ENCODE data around the gene HDAC9.
A peak's percentile ranks its signal among the peaks of the same experiment; 100 is the strongest.
"Not testable (repeated sequence)": the region's sequence is repeated elsewhere in the genome, so short reads cannot be mapped to it uniquely, and the experiment has no call there.

HDAC9 gene

DNA sequence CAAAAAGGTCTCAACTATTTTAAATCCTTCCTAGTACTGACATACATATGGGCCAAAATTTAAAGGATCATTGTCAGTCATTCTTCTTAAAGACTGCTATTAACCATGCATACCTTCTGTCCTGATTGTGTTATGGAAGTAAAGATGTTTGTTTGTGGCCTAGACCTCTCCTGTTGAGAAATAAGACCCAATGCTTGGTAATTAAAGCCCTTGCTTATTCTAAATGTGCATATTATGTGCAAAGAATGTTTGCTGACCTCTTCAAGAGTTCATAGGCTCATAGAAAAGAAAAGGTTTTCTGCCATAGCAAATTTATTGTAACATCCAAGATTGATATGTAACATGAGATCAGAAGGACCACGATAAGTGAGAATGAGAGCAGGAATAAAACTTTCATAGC is 476.3 kb downstream of the HDAC9 start:
- DNase-seq (ENCODE audit: low read depth) = no peak

- DNase-seq (ENCODE audit: low read depth) = no peak
These were observed 479.3 kb downstream of the HDAC9 start for GRCh38 chr7:18974803-18975202.

- DNase-seq (ENCODE audit: low read depth) = no peak
These were observed 479.7 kb downstream of the HDAC9 start for GRCh38 chr7:18975276-18975675.

GRCh38 chr7:18975689-18976280 is 480.2 kb downstream of the HDAC9 start:
- DNase-seq (ENCODE audit: low read depth) = no peak

- no peak for DNase-seq (ENCODE audit: low read depth)
These were observed 481.3 kb downstream of the HDAC9 start for GRCh38 chr7:18976715-18977471.

- DNase-seq (ENCODE audit: low read depth) = peak; percentile 96
These were observed 482.6 kb downstream of the HDAC9 start for GRCh38 chr7:18978108-18978495.

DNA sequence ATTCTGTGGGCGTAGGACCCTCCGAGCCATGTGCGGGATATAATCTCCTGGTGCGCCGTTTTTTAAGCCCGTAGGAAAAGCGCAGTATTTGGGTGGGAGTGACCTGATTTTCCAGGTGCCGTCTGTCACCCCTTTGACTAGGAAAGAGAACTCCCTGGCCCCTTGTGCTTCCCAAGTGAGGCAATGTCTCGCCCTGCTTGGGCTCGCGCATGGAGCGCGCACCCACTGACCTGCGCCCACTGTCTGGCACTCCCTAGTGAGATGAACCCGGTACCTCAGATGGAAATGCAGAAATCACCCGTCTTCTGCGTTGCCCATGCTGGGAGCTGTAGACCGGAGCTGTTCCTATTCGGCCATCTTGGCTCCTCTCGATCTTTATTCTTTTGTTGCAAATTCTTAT is 495.2 kb downstream of the HDAC9 start:
- not testable (repeated sequence) for DNase-seq (ENCODE audit: low read depth)

- no peak for DNase-seq (ENCODE audit: low read depth)
These were observed 498.6 kb downstream of the HDAC9 start for GRCh38 chr7:18993933-18994668.

- DNase-seq (ENCODE audit: low read depth) = no peak
These were observed 499.7 kb downstream of the HDAC9 start for GRCh38 chr7:18995270-18995671.

DNA sequence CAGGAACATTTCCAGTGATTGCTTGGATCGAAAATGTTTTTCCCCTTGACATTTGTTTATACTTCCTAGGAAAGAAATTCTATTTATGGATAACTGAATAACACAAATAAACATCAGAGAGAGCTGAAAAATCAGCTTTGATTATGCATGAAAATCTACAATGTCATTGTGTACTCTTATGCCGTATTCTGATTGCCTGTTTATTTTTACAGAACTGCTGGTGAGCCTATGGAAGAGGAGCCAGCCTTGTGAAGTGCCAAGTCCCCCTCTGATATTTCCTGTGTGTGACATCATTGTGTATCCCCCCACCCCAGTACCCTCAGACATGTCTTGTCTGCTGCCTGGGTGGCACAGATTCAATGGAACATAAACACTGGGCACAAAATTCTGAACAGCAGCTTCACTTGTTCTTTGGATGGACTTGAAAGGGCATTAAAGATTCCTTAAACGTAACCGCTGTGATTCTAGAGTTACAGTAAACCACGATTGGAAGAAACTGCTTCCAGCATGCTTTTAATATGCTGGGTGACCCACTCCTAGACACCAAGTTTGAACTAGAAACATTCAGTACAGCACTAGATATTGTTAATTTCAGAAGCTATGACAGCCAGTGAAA is 500.4 kb downstream of the HDAC9 start:
- DNase-seq (ENCODE audit: low read depth) = no peak

GRCh38 chr7:18996583-18996982 is 501.0 kb downstream of the HDAC9 start:
- DNase-seq (ENCODE audit: low read depth) = no peak

DNA sequence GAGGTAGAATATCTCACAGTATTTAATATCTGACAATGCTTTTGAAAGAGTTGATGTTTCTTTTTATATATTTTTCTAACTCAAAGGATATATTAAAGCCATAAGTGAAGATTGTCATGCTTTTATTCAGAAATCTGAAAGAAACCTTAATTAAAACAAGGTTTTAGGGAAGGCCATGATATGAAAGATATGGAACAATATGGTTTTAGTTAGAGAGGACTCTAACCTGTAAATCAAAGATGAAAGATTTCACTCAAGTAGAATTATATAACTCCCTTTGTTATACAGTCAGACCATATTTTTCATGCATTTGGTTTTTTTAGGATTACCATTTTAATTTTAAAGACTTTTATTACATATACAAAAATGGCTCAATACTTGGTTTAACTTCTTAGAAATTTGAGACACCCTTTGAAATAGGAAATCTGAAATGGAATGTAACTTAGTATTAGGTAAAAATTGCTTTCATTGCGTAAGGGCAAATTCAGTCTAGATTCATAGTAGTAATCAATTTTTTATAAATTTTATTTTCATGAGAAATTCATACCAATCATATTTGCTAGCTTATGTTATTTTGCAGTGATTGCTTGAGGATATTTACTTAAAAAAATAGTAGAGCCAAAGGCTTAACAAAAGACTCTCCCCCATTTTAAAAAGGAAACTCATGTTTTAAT is 502.1 kb downstream of the HDAC9 start:
- no peak for DNase-seq (ENCODE audit: low read depth)

DNA sequence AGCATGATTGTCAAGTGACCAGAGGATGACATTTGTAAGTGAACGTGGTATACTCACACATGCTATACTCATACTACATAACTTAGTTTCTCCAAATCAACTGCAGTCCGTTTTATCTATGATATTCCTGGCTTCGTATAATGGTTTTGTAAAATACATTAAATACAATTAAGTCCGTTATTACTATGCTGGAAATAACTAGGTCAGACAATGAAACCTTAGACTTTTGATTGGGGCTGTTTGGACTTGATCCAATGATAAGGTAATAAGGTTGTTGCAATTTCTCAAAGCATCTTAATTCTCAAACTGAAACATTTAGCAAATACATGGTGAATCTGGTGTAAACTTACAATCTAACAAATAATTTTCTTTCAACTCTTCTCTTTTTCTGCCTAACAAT is 504.9 kb downstream of the HDAC9 start:
- DNase-seq (ENCODE audit: low read depth) = no peak

GRCh38 chr7:19001854-19002253 is 506.3 kb downstream of the HDAC9 start:
- peak; percentile 59 for DNase-seq (ENCODE audit: low read depth)

- DNase-seq (ENCODE audit: low read depth) = peak; percentile 52
These were observed 513.8 kb downstream of the HDAC9 start for GRCh38 chr7:19009241-19009935.

GRCh38 chr7:19009936-19010280 is 514.4 kb downstream of the HDAC9 start:
- no peak for DNase-seq (ENCODE audit: low read depth)

DNA sequence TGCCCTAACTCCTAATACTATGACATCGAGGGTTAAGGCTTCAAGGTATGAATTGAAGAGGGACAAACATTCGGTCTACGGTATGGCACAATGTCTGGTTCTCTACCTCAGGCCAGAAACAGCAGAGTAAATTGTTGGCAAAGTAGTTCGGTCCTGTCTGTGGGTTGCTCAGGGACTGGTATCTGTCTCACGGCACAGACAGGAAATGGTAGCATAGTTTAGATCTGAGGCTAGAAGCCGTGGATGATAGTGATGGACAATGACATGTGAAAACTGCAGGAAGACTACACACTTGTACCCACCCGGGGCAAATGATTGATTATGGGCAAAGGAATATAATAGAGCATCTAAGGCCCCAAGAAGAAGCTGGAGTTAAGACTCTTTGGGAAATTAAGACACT is 515.7 kb downstream of the HDAC9 start:
- DNase-seq (ENCODE audit: low read depth) = no peak

DNA sequence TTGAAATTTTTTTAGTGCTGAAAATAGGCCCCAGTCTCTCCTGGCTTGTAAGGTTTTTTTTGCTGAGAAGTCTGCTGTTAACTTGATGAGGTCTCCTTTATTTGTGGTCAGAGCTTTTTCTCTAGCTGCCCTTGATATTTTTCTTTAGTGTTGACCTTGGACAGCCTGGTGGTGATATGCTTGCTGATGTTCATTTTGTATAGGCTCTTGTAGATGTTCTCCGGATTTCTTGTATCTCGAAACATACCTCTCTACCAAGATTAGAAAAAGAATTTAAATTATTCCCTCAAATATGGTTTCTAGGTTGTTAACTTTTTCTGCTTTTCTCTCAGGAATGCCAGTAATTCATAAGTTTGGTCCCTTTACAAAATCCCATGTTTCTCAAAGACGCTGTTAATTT is 519.5 kb downstream of the HDAC9 start:
- DNase-seq (ENCODE audit: low read depth) = no peak

- peak; percentile 39 for DNase-seq (ENCODE audit: low read depth)
These were observed 520.6 kb downstream of the HDAC9 start for GRCh38 chr7:19016140-19016539.

DNA sequence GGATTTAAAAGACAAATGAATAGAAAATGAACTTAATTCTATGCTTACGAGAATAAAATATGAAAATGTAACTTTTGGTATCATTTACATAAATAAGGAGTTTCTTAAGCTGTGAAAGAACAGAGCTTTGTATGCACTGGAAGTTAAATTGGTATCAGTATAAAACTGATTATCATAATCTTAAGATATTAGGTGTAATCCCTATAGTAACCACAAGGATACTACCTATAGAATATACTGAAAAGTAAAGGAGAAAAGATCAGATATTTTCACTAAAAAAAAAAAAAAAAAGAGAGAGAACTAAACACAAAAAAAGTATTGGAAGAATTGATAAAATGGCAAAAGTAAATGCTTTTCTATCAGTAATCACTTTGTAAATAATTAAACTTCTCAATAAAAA is 521.8 kb downstream of the HDAC9 start:
- no peak for DNase-seq (ENCODE audit: low read depth)

DNA sequence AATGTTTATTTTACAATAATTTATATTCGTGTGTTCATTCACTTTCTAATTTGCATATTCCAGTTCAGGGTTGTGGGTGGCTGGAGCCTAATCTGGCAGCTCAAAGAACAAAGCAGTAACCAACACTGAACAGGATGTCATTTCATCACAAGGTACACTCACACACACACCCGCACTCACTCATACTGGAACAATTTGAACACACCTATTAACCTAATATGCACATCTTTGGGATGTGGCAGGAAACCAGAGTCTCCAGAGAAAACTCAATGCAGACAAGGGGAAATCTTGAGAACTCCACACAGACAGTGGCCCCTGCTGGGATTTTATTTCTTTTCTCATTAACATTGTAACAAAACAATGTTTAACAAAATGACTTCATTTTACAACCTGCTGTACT is 524.5 kb downstream of the HDAC9 start:
- no peak for DNase-seq (ENCODE audit: low read depth)

- DNase-seq (ENCODE audit: low read depth) = no peak
These were observed 525.2 kb downstream of the HDAC9 start for GRCh38 chr7:19020711-19021110.

Measured in stromal cell of bone marrow (primary cell).